ENCODE results near the gene AIPL1.

Gene AIPL1

DNA sequence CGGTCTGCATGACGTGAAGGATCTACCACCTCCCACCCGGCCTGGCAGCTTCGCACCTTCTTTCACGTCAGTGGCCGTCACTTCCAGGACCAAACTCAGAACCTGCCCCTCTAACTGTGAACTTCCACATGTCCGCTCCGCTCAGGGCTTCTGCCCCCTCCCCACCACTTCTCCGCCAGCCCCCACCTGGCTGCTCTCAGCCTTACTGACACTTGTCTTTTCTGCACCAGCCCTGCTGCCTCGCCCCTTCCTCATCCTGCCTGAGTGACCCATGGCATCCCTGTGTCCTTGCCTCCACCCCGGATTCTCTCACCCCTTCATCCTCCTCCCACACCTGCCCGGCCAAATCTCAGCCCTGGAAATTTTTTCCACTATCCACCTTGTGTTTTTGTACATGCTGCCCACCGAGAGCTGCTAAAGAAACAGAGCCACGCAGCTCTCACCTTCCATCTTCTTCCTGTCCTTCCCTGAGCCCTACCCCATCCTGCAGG is 23.6 kb upstream of the AIPL1 start:
- no peak overlapping the region for H3K4me3 ChIP-seq (ENCODE audit: low read depth, low read length)
- no peak for DNase-seq (ENCODE audit: low read depth)
- TF ChIP-seq, protein P1, sequence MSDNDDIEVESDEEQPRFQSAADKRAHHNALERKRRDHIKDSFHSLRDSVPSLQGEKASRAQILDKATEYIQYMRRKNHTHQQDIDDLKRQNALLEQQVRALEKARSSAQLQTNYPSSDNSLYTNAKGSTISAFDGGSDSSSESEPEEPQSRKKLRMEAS (IDR thresholded peaks at IDR 0.05; ENCODE audit: low read depth, low read length), result no peak
- TF ChIP-seq MYC (IDR thresholded peaks at IDR 0.05; ENCODE audit: low read depth, low read length) (no peak), POLR2A (IDR thresholded peaks at IDR 0.05; ENCODE audit: extremely low read depth, insufficient read length) (no peak)
- TF ChIP-seq, protein P2, sequence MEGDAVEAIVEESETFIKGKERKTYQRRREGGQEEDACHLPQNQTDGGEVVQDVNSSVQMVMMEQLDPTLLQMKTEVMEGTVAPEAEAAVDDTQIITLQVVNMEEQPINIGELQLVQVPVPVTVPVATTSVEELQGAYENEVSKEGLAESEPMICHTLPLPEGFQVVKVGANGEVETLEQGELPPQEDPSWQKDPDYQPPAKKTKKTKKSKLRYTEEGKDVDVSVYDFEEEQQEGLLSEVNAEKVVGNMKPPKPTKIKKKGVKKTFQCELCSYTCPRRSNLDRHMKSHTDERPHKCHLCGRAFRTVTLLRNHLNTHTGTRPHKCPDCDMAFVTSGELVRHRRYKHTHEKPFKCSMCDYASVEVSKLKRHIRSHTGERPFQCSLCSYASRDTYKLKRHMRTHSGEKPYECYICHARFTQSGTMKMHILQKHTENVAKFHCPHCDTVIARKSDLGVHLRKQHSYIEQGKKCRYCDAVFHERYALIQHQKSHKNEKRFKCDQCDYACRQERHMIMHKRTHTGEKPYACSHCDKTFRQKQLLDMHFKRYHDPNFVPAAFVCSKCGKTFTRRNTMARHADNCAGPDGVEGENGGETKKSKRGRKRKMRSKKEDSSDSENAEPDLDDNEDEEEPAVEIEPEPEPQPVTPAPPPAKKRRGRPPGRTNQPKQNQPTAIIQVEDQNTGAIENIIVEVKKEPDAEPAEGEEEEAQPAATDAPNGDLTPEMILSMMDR (IDR thresholded peaks at IDR 0.05; ENCODE audit: low read depth, low read length), result no peak

DNA sequence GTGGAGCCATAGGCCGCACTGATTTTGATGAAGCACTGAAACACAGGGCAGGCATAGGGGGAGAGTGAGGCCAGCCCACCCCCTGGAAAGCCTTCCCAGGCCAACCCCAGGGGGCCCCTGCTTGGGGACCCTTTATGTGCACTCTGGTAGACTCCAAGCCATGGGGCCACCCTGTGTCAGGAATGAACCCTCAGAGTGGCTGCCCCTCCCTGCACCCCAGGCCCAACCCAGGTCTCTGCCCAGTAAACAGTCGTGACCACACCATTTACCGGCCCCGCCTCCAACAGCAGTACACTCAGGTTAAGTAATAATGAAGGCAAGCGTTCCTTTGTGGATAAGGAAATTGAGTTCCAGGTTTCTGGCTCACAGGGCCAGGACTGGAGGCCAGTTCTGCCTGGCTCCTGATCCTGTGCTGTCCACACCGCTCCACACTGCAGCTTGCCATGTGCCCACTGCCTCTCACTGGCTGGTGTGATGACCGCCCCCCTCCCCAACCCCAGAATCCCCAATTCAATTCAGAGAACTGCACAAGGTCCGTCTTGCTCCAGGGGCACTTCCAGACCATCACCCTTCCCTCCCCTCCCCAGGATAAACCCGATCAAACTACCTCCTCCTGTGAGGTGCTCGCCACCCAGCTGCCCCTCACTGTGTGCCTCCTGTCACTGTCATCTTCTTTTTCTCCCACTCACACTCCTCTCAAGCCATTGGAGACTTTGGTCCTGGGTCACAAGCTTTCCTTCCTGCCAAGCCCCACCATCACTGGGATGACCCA is 23.0 kb upstream of the AIPL1 start:
- no peak for TF ChIP-seq MYC (IDR thresholded peaks at IDR 0.05; ENCODE audit: low read depth, low read length)
- no peak overlapping the region for H3K4me3 ChIP-seq (ENCODE audit: low read depth, low read length)
- DNase-seq (ENCODE audit: low read depth), result no peak

DNA sequence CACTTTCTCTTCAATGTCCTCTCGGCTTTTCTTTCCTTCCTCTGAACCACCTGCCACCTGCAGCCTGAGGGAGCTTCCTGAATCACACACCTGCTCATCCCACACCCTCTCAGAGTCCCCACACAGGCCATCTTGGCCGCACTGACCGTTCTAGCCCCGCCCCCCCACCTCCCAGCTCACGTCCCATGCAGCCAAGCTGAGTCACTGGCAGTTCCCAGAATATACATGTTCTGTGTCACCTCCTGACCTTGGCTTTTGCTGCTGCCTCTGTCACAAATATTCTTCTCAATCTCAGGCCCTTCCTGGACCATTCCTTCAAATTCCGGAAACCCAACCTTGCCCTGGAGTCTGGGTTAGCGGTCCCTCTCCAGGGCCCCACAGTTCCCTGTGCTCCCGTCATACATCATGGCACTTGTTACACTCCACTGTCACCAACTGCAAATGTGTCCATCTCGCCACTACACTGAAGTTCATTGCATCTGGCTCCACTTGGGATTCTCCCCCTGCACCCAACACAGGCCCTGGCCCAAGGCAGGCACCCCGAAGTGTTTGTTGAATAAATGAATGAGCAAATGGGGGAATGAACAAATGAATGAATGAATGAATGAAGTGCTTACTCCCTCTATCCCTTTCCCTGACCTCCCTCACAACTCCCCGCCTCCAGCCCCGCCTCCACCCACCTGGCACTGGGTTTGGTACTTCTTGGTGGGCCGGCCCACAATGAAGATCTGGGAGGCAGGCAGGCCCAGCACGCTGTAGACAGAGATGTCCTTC is 22.2 kb upstream of the AIPL1 start:
- H3K4me3 ChIP-seq (ENCODE audit: low read depth, low read length), result no peak overlapping the region
- TF ChIP-seq MYC (IDR thresholded peaks at IDR 0.05; ENCODE audit: low read depth, low read length) (no peak), POLR2A (IDR thresholded peaks at IDR 0.05; ENCODE audit: extremely low read depth, insufficient read length) (no peak)
- TF ChIP-seq, protein P1 (IDR thresholded peaks at IDR 0.05; ENCODE audit: low read depth, low read length), result no peak
- TF ChIP-seq, protein P2 (IDR thresholded peaks at IDR 0.05; ENCODE audit: low read depth, low read length), result no peak
- DNase-seq (ENCODE audit: low read depth), result no peak

DNA sequence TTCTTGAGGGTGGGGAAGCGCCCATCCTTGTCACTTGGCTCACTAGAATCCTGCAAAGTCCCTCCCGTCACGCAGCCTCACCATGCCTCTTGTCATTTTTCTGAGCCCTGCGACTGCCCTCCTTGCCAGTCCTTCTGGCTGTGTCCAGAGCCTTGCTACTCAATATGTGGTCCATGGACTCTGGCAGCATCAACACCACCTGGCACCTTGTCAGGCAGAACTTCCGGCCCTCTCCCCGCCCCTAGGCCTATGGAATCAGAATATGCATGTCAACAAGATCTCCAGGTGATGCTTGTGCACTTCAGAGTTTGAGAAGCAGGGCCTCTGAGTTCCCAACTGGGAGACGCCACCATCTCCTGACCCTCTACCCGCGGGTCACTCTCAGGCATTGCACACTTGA is 21.4 kb upstream of the AIPL1 start:
- H3K4me3 ChIP-seq (ENCODE audit: low read depth, low read length), result no peak overlapping the region
- TF ChIP-seq, protein P2 (IDR thresholded peaks at IDR 0.05; ENCODE audit: low read depth, low read length), result no peak
- TF ChIP-seq POLR2A (IDR thresholded peaks at IDR 0.05; ENCODE audit: extremely low read depth, insufficient read length), result no peak
- no peak for DNase-seq (ENCODE audit: low read depth)

DNA sequence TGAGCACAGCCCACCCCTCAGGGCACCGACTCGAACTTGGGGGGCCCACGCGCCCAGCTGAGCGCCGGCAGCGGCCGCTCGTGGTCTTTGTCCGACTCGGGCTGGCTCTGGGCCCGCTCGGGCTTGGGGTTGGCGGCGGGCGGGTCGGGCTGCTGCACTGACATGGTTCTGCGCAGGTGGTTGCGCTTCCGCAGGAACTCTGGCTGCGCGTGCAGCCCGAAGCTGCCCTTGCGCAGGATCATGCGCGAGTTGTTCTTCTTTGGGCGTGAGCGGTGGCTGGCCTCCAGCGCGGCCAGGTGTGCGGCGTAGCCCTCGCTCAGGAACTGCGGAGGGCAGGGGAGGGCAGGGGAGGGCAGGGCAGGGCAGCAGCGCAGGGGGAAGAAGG is 20.4 kb upstream of the AIPL1 start:
- no peak overlapping the region for H3K4me3 ChIP-seq (ENCODE audit: low read depth, low read length)
- TF ChIP-seq, protein P1 (IDR thresholded peaks at IDR 0.05; ENCODE audit: low read depth, low read length), result no peak
- TF ChIP-seq, protein P2 (IDR thresholded peaks at IDR 0.05; ENCODE audit: low read depth, low read length), result no peak
- TF ChIP-seq POLR2A (IDR thresholded peaks at IDR 0.05; ENCODE audit: extremely low read depth, insufficient read length), result no peak
- TF ChIP-seq MYC (IDR thresholded peaks at IDR 0.05; ENCODE audit: low read depth, low read length), result no peak
- no peak for DNase-seq (ENCODE audit: low read depth)

DNA sequence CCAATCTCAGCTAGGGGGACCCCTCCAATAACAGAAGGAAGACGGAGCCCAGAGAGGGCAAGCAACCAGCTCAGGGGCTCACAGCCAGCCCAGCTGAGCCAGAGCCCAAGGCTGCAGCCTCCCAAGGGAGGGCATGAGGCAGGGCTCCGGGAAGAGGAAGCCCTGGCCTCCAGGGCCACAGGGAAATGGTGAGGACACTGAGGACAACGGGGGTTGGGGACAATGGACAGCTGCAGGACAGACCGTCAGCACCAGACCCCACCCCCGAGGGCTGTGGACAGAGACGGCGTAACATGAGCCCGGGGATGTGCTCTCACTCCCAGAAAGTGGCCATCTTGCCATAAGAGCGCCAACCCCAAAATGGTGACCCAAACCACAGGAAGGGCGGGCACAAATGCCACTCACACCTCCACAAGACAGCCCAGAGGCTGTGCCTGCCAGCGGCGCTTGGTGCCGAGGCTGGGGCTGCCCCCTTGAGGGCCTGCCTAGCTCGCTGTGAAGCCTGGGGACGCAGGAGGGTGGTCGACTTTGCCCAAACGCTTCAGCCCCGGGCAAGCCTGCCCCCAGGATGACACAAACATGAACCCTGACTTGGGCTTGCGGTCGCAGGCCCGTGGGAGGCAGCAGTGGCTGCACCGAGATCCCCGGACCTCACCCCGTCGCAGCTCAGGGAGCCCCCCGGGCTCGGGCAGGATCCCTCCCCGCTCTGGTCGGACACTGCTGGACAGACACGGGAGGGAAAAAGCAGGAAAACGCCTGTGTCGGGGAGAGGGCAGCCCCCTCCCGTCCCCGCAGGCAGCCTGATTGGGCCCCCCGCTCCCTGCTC is 19.8 kb upstream of the AIPL1 start:
- TF ChIP-seq POLR2A (IDR thresholded peaks at IDR 0.05; ENCODE audit: extremely low read depth, insufficient read length) (no peak), MYC (IDR thresholded peaks at IDR 0.05; ENCODE audit: low read depth, low read length) (no peak)
- TF ChIP-seq, protein P2 (IDR thresholded peaks at IDR 0.05; ENCODE audit: low read depth, low read length), result no peak
- TF ChIP-seq, protein P1 (IDR thresholded peaks at IDR 0.05; ENCODE audit: low read depth, low read length), result no peak
- H3K4me3 ChIP-seq (ENCODE audit: low read depth, low read length), result no peak overlapping the region
- DNase-seq (ENCODE audit: low read depth), result peak; percentile 11
